ENCODE data around the gene PTPRN2.
A peak's percentile ranks its signal among the peaks of the same experiment; 100 is the strongest.
"Not testable (repeated sequence)": the region's sequence is repeated elsewhere in the genome, so short reads cannot be mapped to it uniquely, and the experiment has no call there.

The PTPRN2 gene

GRCh38 chr7:157786375-157787274, 801.0 kb downstream of the PTPRN2 start:
- no peak for DNase-seq

GRCh38 chr7:157785486-157786186, 802.0 kb downstream of the PTPRN2 start:
- no peak for DNase-seq

DNA sequence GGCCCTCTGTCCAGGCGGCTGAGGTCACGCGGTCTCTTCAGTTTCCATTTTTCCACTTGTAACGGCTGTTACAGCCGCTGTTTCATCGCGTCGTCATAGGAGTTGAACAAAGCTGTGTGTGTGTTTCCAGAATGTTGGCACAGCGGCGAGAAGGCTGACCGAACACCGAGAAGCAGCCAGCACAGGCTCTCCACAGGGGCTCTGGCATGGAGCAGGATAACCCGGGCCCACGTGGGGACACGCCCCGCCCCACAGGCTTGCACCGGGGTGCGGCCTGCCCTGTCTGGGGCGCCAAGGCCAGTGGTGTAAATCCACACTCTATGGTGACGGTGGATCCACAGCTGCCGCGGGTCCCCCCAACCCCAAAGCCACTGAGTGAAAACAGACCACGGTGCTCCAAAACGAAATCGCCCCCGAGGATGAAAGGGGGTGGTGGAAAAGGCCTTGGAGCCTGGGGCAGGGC, 802.6 kb downstream of the PTPRN2 start:
- DNase-seq, result no peak

DNA sequence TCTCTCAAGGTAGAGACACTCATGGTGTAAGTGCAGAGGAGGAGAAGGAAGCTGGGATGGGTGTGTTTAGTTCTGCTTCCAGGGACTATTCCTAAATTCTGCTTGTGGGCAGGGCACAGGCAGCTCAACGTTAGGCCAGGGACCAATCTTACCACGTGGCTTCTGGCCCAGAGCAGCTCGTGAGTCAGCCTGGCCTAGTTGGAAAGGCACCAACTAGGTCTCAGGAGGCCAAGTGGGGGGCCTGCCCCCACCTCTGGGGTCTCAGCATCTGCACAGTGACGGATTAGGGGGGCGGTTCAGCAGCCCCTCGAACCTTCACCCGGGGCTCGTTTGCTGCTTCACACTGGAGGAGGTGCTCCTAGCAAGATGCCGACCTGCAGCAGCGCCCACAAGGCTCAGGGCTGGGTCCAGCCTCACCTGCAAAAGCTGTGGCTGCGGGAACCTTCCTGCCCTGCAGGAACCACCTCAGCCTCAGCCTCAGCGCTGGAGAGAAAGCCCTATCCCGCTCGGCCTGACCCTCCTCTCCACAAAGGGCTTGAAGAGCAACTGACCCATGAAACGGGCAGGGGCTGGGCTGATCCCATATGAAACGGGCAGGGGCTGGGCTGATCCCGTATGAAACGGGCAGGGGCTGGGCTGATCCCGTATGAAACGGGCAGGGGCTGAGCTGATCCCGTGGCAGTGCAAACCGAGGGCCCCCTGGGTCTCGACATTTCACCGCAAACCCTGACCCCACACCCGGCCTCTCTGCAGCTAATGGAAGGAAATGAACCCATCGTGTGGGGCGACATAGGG, 803.4 kb downstream of the PTPRN2 start:
- DNase-seq, result no peak

DNA sequence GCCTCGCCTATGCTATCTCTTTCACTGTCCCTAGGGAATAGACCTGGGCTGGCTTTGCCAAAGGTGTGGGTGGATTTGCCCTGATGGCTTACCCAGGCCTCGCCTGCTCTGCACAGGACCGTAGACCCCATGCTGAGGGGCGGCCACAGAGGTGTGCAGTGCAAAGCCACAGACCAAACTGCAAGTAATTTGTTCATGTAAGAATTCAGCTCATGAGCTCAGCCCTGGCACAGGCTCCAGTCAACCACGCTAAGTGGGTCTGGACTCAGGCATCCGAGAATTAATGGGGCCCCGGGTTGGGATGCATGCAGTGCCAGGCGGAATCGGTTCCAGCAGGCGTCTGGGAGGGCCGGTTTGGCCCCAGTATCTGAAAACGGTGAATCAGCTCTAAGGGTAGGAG, 805.6 kb downstream of the PTPRN2 start:
- peak; percentile 5 for DNase-seq

DNA sequence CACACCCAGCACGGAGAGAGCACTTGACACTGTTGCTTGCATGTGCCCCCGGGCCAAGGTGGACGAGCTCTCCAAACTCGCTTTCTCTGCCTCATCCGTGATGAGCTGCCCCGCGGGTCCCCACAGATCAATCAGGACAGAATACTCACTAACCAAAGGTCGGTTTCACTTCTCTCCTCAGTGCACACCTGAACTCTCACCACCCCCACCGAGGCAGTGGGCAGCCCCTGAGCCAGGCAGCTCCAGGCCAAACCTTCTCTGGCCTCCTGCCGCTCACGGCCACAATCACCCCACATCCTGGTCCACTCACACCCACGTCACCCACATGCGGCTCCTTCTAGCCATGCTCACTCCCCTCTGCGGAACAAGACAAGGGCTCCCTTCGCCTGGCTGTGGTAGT, 806.9 kb downstream of the PTPRN2 start:
- DNase-seq, result no peak

GRCh38 chr7:157780312-157780711, 807.3 kb downstream of the PTPRN2 start:
- DNase-seq, result no peak

GRCh38 chr7:157779206-157779605, 808.4 kb downstream of the PTPRN2 start:
- DNase-seq, result no peak

GRCh38 chr7:157777194-157777762, 810.3 kb downstream of the PTPRN2 start:
- DNase-seq, result not testable (repeated sequence)

DNA sequence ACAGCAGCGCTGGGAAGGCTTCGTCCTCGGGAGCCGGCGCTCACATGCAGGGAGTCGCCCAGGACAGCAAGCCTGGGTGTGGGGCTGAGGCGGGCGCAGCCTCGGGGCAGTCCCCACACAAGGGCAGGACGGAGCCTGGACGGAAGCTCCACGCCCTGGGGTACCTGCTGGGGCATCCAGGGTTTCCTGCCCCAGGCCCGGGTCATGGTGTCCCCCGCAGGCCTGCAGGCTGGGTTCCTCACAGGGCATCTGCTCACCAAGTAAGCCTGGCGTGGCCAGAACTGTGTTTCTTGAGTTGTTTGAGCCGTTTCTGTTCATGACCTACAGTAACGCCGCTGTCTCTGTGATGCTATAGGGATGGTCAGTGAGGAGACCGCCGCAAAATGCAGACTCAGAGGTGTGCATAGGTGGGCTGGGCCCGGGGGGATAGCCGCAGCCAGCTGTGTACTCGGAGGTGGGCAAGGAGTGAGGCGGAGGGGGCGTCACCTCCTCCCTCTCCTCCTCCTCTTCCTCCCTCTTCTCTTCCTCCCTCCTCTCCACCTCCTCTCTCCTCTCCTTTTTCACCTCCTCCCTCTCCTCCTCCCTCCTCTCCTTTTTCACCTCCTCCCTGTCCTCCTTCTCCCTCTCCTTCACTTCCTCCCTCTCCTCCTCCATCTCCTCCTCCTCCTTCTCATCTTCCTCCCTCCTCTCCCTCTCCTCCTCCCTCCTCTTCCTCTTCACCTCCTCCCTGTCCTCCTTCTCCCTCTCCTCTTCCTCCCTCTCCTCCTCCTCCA, 811.9 kb downstream of the PTPRN2 start:
- DNase-seq, result no peak

DNA sequence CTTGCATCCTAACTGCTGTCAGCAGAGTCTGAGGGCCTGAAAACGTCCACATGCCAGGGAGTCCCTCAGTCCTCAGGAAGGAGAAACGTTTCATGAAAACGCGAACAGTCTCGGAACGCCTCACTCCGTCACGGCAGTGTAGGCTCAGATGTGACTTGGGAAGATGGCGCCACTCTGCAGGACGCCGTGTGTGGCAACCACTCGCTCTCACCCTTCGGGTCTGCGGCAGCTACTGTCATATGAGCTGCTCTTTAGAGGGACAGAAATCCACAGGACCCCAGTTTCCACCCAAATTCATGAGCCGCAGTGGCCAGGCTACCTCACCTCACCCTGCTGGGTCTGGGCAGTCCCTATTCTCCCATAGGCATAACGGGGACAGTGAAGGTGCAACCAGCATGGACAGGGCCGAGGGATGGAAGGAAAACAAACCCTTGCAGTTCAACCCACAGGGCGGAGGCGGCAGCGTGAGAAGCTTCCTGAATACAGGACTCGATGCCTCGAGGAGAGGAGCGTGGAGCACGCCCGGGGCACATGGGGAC, 812.5 kb downstream of the PTPRN2 start:
- no peak for DNase-seq

DNA sequence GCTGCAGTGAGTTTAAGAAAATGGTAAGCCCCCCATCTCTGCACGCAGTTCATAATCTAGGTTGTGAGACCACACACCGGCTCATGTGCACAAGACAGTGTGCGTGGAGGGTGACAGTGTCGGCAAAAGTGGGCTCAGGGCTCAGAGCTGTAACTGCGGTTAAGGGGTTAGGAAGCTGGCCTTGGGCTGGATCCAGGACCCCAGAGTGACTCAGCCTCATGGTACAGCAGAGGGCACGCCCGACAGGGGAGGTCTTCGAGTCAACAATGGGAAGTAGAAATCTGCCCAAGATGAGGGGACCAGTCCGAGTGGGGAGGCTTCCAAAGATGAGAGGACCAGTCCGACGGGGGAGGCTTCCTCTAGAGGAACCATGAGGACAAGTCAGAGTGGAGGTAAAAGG, 813.1 kb downstream of the PTPRN2 start:
- no peak for DNase-seq

DNA sequence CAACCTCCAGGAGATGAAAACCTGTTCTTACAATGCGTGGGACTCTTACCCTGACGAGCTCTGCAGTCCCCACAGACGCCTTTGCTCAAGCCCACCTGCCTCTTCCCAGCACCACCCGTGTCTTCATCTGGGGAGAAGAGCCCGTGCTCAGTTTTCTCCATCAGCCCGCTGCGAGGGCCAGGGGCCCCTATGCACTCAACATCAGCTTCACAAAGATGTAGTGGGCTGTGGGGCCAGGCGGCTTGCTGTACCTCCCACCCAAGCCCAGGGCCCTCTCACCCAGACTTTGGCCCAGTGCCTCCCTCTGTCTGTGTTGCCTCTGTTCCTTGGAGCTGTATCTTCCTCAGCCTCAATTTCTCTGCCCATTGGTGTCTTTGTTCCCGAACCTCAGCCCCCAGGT, 814.3 kb downstream of the PTPRN2 start:
- DNase-seq, result no peak

DNA sequence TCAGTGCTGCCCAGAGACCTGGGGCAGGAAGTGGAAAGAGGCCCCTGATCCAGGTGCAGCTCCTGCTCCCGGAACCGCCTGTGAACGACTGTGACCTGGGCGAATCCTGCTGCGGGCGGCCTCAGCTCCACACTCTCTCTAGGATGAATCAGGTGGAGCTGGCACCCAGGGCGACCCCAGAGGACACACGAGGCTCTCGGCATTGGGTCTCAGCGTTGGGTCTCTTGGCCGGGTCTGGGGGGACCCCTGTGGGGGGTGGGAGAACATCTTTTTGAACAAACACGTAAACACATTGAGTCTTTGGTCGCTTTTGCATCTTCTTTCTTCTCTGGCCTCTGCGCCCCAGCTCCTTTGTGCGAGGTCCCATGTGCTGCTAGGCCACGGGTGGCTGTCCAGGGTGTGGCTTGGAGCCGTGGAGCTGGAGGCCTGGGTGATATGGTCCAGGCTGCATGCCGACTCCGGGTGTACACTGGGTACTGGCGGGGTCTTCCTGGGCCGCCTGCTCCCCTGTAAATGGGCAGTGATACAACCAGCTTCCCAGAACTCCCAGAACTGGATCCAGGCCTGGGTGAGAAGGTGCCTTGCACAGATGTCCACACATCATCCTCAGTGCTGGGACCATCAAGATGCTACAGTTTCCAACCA, 815.0 kb downstream of the PTPRN2 start:
- no peak for DNase-seq

DNA sequence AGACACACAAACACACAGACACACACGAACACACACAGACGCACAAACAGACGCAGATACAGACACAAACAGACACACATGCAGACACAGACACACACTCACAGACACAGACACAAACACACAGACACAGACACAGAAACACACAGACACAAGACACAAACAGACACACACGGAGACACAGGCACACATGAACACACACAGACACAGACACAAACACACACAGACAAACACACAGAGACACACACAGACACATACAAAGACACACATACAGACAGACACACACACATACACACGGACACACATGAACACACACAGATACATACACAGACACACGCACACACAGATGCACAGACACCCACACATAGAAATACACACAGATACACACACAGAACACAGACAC, 815.9 kb downstream of the PTPRN2 start:
- no peak for DNase-seq

DNA sequence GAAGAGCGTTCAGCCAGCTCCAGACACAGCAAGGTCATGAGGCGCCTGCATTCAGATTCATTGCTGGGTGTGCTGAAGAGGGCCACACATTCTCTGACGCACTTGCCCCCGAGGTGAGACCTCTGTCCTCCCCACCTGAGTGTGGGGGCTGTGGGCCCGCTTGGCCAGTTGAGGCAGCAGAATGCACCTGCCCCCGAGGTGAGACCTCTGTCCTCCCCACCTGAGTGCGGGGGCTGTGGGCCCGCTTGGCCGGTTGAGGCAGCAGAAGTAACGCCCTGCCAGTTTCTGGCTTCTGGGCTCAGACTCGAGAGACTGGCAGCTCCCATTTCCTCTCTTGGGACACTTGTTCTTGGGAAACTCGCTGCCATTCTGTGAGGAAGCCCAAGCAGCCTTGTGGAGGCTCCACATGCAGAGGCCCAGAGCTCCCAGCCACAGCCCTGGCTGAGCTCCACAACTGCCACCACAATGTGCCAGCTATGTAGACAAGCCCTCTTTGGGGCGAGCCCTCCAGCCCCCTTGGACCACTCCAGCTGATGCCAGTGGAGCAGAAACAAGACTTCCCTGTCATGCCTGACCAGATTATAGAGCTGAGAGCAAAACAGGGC, 816.8 kb downstream of the PTPRN2 start:
- no peak for DNase-seq

GRCh38 chr7:157769526-157770215, 818.0 kb downstream of the PTPRN2 start:
- DNase-seq, result no peak

DNA sequence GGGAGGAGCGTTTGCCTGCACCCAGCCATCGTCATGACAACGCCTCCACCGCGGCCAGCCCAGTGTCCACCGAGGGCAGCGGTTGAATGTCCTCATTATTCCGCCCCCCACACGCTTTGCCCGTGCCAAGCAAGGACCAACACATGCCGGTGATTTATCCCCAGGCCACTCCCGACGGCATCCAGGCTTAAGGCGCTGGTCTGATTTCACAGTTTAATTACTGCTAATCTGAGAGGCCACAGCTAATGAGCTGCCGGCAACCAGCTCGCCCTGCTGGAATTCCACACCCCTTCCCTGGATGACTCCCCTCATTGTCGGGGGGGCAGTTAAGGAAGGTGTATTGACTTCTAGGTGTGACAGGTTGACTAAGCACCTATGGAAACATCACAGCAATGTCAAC, 818.5 kb downstream of the PTPRN2 start:
- no peak for DNase-seq

GRCh38 chr7:157768198-157768597, 819.4 kb downstream of the PTPRN2 start:
- no peak for DNase-seq

- no peak for DNase-seq
Observed at GRCh38 chr7:157767506-157768197, 820.0 kb downstream of the PTPRN2 start.
